Gastroesophageal sphincter (tissue), 3 donors: ENCODE measurements around the gene MFN1.
"Not testable (repeated sequence)": the region's sequence is repeated elsewhere in the genome, so short reads cannot be mapped to it uniquely, and the experiment has no call there.

Experiments
- POLR2A ChIP-seq, 2 donors: fragments of 450-650 bp; IDR thresholded peaks; one replicate each; pipeline ENCODE4 v1.6.1; 2017; ENCODE audit warnings: antibody characterized with exemption in 2 of 2, mild to moderate bottlenecking in 2 of 2, moderate library complexity in 1 of 2
- TF ChIP-seq, protein P1 (sequence below), 4 experiments: fragments of 200-600 bp in 2 of 4; fragments of 450-650 bp in 2 of 4; sonication (generic) in 1 of 4; IDR thresholded peaks; one replicate each; pipeline ENCODE4 v1.5.1; 2017 to 2019; ENCODE audit warnings: antibody characterized with exemption in 4 of 4, mild to moderate bottlenecking in 2 of 4, moderate library complexity in 2 of 4

DNA sequence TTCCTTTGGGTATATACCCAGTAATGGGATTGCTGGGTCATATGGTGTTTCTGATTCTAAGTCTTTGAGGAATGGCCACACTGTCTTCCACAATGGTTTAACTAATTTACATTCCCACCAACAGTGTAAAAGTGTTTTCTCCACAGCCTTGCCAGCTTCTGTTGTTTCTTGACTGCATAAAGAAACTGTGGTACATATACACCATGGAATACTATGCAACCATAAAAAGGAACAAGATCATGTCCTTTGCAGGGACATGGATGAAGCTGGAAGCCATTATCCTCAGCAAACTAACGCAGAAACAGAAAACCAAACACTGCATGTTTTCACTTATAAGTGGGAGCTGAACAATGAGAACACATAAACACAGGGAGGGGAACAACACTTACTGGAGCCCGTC is 40.1 kb upstream of the MFN1 start:
- TF ChIP-seq, protein P1, sequence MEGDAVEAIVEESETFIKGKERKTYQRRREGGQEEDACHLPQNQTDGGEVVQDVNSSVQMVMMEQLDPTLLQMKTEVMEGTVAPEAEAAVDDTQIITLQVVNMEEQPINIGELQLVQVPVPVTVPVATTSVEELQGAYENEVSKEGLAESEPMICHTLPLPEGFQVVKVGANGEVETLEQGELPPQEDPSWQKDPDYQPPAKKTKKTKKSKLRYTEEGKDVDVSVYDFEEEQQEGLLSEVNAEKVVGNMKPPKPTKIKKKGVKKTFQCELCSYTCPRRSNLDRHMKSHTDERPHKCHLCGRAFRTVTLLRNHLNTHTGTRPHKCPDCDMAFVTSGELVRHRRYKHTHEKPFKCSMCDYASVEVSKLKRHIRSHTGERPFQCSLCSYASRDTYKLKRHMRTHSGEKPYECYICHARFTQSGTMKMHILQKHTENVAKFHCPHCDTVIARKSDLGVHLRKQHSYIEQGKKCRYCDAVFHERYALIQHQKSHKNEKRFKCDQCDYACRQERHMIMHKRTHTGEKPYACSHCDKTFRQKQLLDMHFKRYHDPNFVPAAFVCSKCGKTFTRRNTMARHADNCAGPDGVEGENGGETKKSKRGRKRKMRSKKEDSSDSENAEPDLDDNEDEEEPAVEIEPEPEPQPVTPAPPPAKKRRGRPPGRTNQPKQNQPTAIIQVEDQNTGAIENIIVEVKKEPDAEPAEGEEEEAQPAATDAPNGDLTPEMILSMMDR (IDR thresholded peaks at IDR 0.05) = not testable (repeated sequence)
- not testable (repeated sequence) for TF ChIP-seq POLR2A (IDR thresholded peaks at IDR 0.05)
